Epithelial cell of proximal tubule (primary cell): ENCODE results near the gene GPR148. TPM values are rescaled to one million over a fixed set of nuclear protein-coding genes. Genes with fewer than 3 reads are reported as not detected.

Source experiments
- DNase-seq: peaks from one replicate; pipeline ENCODE4 v3.0.0-alpha.2; 2011; ENCODE audit warnings: low read depth
- H3K4me3 ChIP-seq: 2 replicates; pipeline ENCODE4 v1.5.1; 2011; ENCODE audit warnings: low read depth, mild to moderate bottlenecking, low read length
- CTCF ChIP-seq: conservative IDR thresholded peaks from 2 replicates; pipeline ENCODE4 v1.5.1; 2012; ENCODE audit warnings: low read depth, mild to moderate bottlenecking, low read length
- total RNA-seq: library from RNA; depleted of rRNA; stranded (reverse); fragments of >200 nt; gene quantifications from 2 replicates; pipeline ENCODE4 v1.2.3, GENCODE V29; 2015

GPR148 gene
- total RNA-seq, 1 donor from 2014 or later = not detected

DNA sequence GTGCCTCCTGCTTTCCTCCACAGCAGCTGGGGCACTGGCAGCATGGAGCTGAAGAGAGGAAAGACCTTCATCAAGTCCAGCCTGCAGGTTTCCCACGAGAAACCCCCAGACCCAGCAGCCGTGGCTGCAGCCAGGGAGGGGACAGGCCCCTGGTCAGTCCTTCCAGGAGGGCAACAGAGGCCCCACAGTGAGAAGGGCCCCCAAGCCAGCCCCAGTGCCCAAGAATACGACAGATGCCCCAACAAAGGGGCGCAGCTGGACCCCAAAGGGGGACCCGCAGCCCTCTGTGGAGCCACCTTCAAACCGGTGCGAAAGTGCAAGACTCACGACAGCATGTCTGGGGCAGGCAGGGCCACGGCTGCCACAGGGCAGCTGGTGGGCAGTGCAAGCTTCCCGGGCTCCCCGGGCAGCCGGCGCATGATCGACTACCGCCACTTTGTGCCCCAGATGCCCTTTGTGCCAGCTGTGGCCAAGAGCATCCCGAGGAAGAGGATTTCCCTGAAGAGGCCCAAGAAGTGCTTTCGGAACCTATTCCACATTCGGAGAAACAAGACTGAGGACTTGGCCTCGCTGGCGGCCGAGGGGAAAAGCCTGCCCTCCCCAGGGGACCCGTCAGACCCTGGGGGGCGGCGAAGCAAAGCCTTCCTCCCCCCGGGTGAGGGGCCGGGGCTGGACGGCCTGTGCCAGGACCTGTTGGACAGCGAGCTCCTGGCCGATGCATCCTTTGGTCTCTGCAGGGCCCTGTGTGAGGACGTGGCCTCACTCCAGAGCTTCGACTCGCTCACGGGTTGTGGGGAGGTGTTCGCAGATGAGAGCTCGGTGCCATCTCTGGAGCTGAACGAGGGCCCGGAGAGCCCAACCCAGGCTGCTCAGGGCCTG, 33.4 kb downstream of the GPR148 start:
- TF ChIP-seq CTCF = no peak
- no peak overlapping the region for H3K4me3 ChIP-seq
- no peak for DNase-seq

DNA sequence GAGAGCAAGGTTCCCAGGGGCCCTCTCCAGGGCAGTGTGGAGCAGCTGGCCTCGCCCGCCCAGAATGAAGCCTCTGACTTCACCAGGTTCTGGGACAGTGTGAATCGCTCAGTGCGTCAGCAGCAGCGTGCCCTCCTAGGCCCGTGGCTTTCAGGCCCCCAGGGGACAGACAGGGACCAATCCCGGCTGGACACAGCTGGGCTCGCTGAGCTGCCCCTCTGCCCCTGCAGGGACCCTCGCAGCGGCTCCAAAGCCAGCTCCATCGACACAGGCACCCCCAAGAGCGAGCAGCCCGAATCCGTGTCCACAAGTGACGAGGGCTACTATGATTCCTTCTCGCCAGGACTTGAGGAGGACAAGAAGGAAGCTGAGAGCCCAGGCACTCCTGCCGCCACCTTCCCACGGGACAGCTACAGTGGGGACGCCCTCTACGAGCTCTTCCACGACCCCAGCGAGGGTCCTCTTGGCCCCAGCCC, 34.1 kb downstream of the GPR148 start:
- no peak for DNase-seq
- H3K4me3 ChIP-seq = no peak overlapping the region
- no peak for TF ChIP-seq CTCF

- TF ChIP-seq CTCF = no peak
- no peak for DNase-seq
- H3K4me3 ChIP-seq = no peak overlapping the region
Measured at GRCh38 chr2:130763405-130763804, 34.5 kb downstream of the GPR148 start.

- no peak for DNase-seq
- TF ChIP-seq CTCF = no peak
- H3K4me3 ChIP-seq = no peak overlapping the region
Measured at GRCh38 chr2:130764035-130764820, 35.4 kb downstream of the GPR148 start.

DNA sequence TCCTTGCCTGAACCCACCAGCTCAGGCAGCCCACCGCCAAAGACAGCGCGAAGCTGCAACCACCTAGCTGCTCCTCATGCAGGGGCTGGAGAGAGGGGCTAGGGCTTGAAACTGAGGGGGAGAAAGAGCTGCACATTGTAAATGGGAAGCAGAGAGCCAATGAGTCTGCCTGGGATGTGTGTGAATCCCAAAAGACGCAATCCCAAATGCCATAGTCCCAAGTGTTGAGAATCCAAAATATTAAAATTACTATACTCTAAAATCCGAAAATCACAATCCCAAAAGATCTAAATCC, 35.9 kb downstream of the GPR148 start:
- DNase-seq = no peak
- no peak for TF ChIP-seq CTCF

GRCh38 chr2:130765464-130765863, 36.6 kb downstream of the GPR148 start:
- H3K4me3 ChIP-seq = no peak overlapping the region
- TF ChIP-seq CTCF = no peak
- DNase-seq = no peak

More for the DNA sequence above, 35.9 kb downstream of the GPR148 start:
- H3K4me3 ChIP-seq = no peak overlapping the region
